ENCODE results near the gene EHMT2.

DNA sequence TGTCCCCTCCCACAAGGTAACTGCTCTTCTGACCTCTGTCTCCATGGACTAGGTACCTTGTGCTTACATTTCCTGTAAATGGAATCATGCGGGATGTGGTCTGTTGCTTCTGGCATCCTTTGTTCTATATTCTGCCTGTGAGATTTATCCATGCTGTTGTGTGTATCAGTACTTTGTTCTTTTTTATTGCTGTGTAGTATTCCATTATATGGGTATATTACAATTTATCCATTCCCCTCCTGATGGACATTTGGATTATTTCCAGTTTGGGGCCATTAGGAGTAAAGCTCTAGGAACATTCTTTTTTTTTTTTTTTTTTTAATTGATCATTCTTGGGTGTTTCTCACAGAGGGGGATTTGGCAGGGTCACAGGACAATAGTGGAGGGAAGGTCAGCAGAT lies 33.5 kb upstream of the EHMT2 start:
- no peak for TF ChIP-seq CTCF (conservative IDR thresholded peaks at IDR 0.05; ENCODE audit: low read depth, low read length)
- TF ChIP-seq POLR2A (IDR thresholded peaks at IDR 0.05; ENCODE audit: low read depth, low read length), result no peak
- no peak for TF ChIP-seq BHLHE40 (IDR thresholded peaks at IDR 0.05; ENCODE audit: low read depth, low read length)
- TF ChIP-seq RFX5 (IDR thresholded peaks at IDR 0.05; ENCODE audit: low read depth, low read length), result no peak
- no peak for TF ChIP-seq MAZ (IDR thresholded peaks at IDR 0.05; ENCODE audit: borderline replicate concordance, low read depth, low read length)
- TF ChIP-seq RCOR1 (IDR thresholded peaks at IDR 0.05; ENCODE audit: insufficient replicate concordance, low read length), result no peak
- TF ChIP-seq CEBPB (IDR thresholded peaks at IDR 0.05; ENCODE audit: low read depth, low read length), result no peak
- TF ChIP-seq SMC3 (IDR thresholded peaks at IDR 0.05; ENCODE audit: low read depth, low read length), result no peak
- no peak for TF ChIP-seq MAFK (IDR thresholded peaks at IDR 0.05; ENCODE audit: low read depth, low read length)
- no peak for TF ChIP-seq USF2 (IDR thresholded peaks at IDR 0.05; ENCODE audit: low read depth, low read length)
- no peak for TF ChIP-seq RAD21 (IDR thresholded peaks at IDR 0.05; ENCODE audit: low read length)
- no peak for TF ChIP-seq FOS (IDR thresholded peaks at IDR 0.05; ENCODE audit: low read depth, low read length)
- no peak for TF ChIP-seq MXI1 (IDR thresholded peaks at IDR 0.05; ENCODE audit: borderline replicate concordance, low read depth, low read length)
